ENCODE data around the gene ZNF154.

ZNF154 gene

GRCh38 chr19:57682226-57682766 is 26.7 kb downstream of the ZNF154 start:
- Histone ChIP-seq H3K36me3 (ENCODE audit: insufficient read depth, insufficient read length, low read length) (peaks cover 48% of the 10 kb centered on the region), H3K9ac (ENCODE audit: insufficient read length, low read depth) (peak overlapping the region; percentile 99)

DNA sequence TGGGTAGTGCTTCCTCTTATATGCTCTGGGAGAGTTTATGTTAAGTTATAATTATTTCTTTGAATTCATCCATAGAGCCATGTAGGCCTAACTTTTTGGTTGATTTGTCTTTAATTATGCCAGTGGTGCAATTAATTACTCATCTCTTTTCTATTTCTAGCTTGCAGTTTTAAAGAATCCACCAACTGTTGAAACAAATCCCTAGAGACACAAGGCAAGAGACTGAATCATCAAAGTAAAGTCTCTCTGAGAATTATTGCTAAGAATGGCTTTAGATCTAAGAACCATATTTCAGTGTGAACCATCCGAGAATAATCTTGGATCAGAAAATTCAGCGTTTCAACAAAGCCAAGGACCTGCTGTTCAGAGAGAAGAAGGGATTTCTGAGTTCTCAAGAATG is 33.1 kb downstream of the ZNF154 start:
- H3K4me3 ChIP-seq (ENCODE audit: insufficient read length, low read depth): no peak overlapping the region
- no peaks in the 10 kb centered on the region for H3K9me3 ChIP-seq (ENCODE audit: insufficient read depth, low read length)
- TF ChIP-seq ZNF274 (IDR thresholded peaks at IDR 0.05; ENCODE audit: low read depth, low read length) (no peak), YY1 (IDR thresholded peaks at IDR 0.05; ENCODE audit: insufficient read depth, insufficient read length) (no peak), SUZ12 (IDR thresholded peaks at IDR 0.05; ENCODE audit: extremely low read depth, insufficient read depth, insufficient read length) (no peak)
- no peaks in the 10 kb centered on the region for H3K36me3 ChIP-seq (ENCODE audit: insufficient read depth, insufficient read length, low read length)
- no peaks in the 10 kb centered on the region for H3K4me1 ChIP-seq (ENCODE audit: insufficient read depth, insufficient read length)
- no peak overlapping the region for H3K9ac ChIP-seq (ENCODE audit: insufficient read length, low read depth)
- H3K27me3 ChIP-seq (ENCODE audit: insufficient read depth, insufficient read length): no peaks in the 10 kb centered on the region
- no peak for DNase-seq (ENCODE audit: low read depth, low spot score)

More at GRCh38 chr19:57682226-57682766, 26.7 kb downstream of the ZNF154 start:
- peak overlapping the region; percentile 99 for H3K4me3 ChIP-seq (ENCODE audit: insufficient read length, low read depth)
- no peak for TF ChIP-seq SUZ12 (IDR thresholded peaks at IDR 0.05; ENCODE audit: extremely low read depth, insufficient read depth, insufficient read length)
- TF ChIP-seq ZNF274 (IDR thresholded peaks at IDR 0.05; ENCODE audit: low read depth, low read length): no peak
- TF ChIP-seq YY1 (IDR thresholded peaks at IDR 0.05; ENCODE audit: insufficient read depth, insufficient read length): no peak
- H3K27me3 ChIP-seq (ENCODE audit: insufficient read depth, insufficient read length): no peaks in the 10 kb centered on the region
- no peak for DNase-seq (ENCODE audit: low read depth, low spot score)
- peaks cover 41% of the 10 kb centered on the region for H3K9me3 ChIP-seq (ENCODE audit: insufficient read depth, low read length)
- H3K4me1 ChIP-seq (ENCODE audit: insufficient read depth, insufficient read length): no peaks in the 10 kb centered on the region

- Histone ChIP-seq H3K4me1 (ENCODE audit: insufficient read depth, insufficient read length) (no peaks in the 10 kb centered on the region), H3K27me3 (ENCODE audit: insufficient read depth, insufficient read length) (no peaks in the 10 kb centered on the region), H3K9me3 (ENCODE audit: insufficient read depth, low read length) (no peaks in the 10 kb centered on the region), H3K9ac (ENCODE audit: insufficient read length, low read depth) (no peak overlapping the region), H3K36me3 (ENCODE audit: insufficient read depth, insufficient read length, low read length) (no peaks in the 10 kb centered on the region), H3K4me3 (ENCODE audit: insufficient read length, low read depth) (no peak overlapping the region)
- DNase-seq (ENCODE audit: low read depth, low spot score): no peak
- no peak for TF ChIP-seq ZNF274 (IDR thresholded peaks at IDR 0.05; ENCODE audit: low read depth, low read length)
- TF ChIP-seq YY1 (IDR thresholded peaks at IDR 0.05; ENCODE audit: insufficient read depth, insufficient read length): no peak
- no peak for TF ChIP-seq SUZ12 (IDR thresholded peaks at IDR 0.05; ENCODE audit: extremely low read depth, insufficient read depth, insufficient read length)
Observed at GRCh38 chr19:57672466-57672865, 36.5 kb downstream of the ZNF154 start.

- Histone ChIP-seq H3K4me1 (ENCODE audit: insufficient read depth, insufficient read length) (no peaks in the 10 kb centered on the region), H3K27me3 (ENCODE audit: insufficient read depth, insufficient read length) (no peaks in the 10 kb centered on the region), H3K9ac (ENCODE audit: insufficient read length, low read depth) (no peak overlapping the region), H3K9me3 (ENCODE audit: insufficient read depth, low read length) (no peaks in the 10 kb centered on the region), H3K4me3 (ENCODE audit: insufficient read length, low read depth) (no peak overlapping the region), H3K36me3 (ENCODE audit: insufficient read depth, insufficient read length, low read length) (no peaks in the 10 kb centered on the region)
- no peak for TF ChIP-seq SUZ12 (IDR thresholded peaks at IDR 0.05; ENCODE audit: extremely low read depth, insufficient read depth, insufficient read length)
- no peak for TF ChIP-seq ZNF274 (IDR thresholded peaks at IDR 0.05; ENCODE audit: low read depth, low read length)
- TF ChIP-seq YY1 (IDR thresholded peaks at IDR 0.05; ENCODE audit: insufficient read depth, insufficient read length): no peak
- DNase-seq (ENCODE audit: low read depth, low spot score): no peak
Observed at GRCh38 chr19:57671124-57671895, 37.7 kb downstream of the ZNF154 start.

DNA sequence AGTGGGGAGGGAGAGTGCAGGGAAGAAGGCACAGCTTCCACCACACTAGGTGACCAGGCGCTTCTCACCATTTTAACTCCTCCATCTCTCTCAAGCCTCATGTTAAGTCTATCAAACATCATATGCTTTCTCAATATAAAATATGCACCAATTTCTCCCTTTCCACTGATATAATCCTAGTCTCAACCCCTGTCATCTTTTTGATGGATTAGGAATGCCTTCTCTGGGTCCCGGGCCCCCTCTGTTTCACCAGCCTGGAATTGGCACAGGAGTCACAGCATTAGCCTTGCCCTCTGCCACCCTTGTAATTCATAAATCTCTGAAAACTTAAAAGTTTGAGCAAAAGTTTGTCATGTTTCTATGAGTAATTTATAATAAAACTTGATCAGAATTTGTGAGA is 40.4 kb downstream of the ZNF154 start, which contains the start of gene ZSCAN4:
Gene ZSCAN4, plus strand, starts transcription at position 301 of the 400 bp plus-strand sequence. CDS start 7,211 bp downstream, outside the sequence.
- no peak within 1 kb of the TSS for H3K4me3 ChIP-seq (ENCODE audit: insufficient read length, low read depth)
- H3K4me1 ChIP-seq (ENCODE audit: insufficient read depth, insufficient read length): no peaks in the 10 kb centered on the region
- no peak for DNase-seq (ENCODE audit: low read depth, low spot score)
- H3K27me3 ChIP-seq (ENCODE audit: insufficient read depth, insufficient read length): peaks cover 4% of the 10 kb centered on the region
- H3K36me3 ChIP-seq (ENCODE audit: insufficient read depth, insufficient read length, low read length): no peaks in the 10 kb centered on the region
- no peaks in the 10 kb centered on the region for H3K9me3 ChIP-seq (ENCODE audit: insufficient read depth, low read length)
- no peak within 1 kb of the TSS for H3K9ac ChIP-seq (ENCODE audit: insufficient read length, low read depth)
- TF ChIP-seq SUZ12 (IDR thresholded peaks at IDR 0.05; ENCODE audit: extremely low read depth, insufficient read depth, insufficient read length) (no peak), ZNF274 (IDR thresholded peaks at IDR 0.05; ENCODE audit: low read depth, low read length) (no peak), YY1 (IDR thresholded peaks at IDR 0.05; ENCODE audit: insufficient read depth, insufficient read length) (no peak)

DNA sequence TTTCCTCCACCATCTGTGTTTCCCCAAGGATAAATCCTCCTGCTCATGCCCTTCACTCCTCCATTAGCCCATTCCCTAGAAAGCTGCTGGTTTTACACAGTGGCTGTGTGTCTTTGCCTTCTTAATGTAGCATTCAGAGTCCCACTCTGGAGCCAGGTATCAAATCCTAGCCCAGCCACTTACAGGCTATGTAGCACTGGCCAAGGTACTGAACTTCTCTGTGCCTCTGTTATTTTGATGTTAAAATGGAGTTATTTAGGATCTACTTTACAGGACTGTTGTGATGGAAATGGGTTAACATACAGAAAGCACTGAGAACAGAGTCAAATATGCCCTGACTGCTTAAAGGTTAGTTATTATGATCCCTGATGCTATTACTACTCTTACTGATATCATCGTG is 41.8 kb downstream of the ZNF154 start:
- Histone ChIP-seq H3K27me3 (ENCODE audit: insufficient read depth, insufficient read length) (peaks cover 7% of the 10 kb centered on the region), H3K9me3 (ENCODE audit: insufficient read depth, low read length) (no peaks in the 10 kb centered on the region), H3K36me3 (ENCODE audit: insufficient read depth, insufficient read length, low read length) (no peaks in the 10 kb centered on the region), H3K4me3 (ENCODE audit: insufficient read length, low read depth) (no peak overlapping the region), H3K4me1 (ENCODE audit: insufficient read depth, insufficient read length) (no peaks in the 10 kb centered on the region), H3K9ac (ENCODE audit: insufficient read length, low read depth) (no peak overlapping the region)
- TF ChIP-seq ZNF274 (IDR thresholded peaks at IDR 0.05; ENCODE audit: low read depth, low read length): no peak
- no peak for TF ChIP-seq SUZ12 (IDR thresholded peaks at IDR 0.05; ENCODE audit: extremely low read depth, insufficient read depth, insufficient read length)
- TF ChIP-seq YY1 (IDR thresholded peaks at IDR 0.05; ENCODE audit: insufficient read depth, insufficient read length): no peak
- DNase-seq (ENCODE audit: low read depth, low spot score): no peak

GRCh38 chr19:57665261-57665806 is 43.7 kb downstream of the ZNF154 start:
- Histone ChIP-seq H3K9me3 (ENCODE audit: insufficient read depth, low read length) (no peaks in the 10 kb centered on the region), H3K36me3 (ENCODE audit: insufficient read depth, insufficient read length, low read length) (no peaks in the 10 kb centered on the region), H3K9ac (ENCODE audit: insufficient read length, low read depth) (no peak overlapping the region), H3K27me3 (ENCODE audit: insufficient read depth, insufficient read length) (peaks cover 9% of the 10 kb centered on the region), H3K4me3 (ENCODE audit: insufficient read length, low read depth) (no peak overlapping the region), H3K4me1 (ENCODE audit: insufficient read depth, insufficient read length) (no peaks in the 10 kb centered on the region)
- TF ChIP-seq SUZ12 (IDR thresholded peaks at IDR 0.05; ENCODE audit: extremely low read depth, insufficient read depth, insufficient read length) (no peak), ZNF274 (IDR thresholded peaks at IDR 0.05; ENCODE audit: low read depth, low read length) (no peak), YY1 (IDR thresholded peaks at IDR 0.05; ENCODE audit: insufficient read depth, insufficient read length) (no peak)
- DNase-seq (ENCODE audit: low read depth, low spot score): no peak

Measured in NT2/D1 (cell line).